ENCODE data around the gene C5orf58.

The C5orf58 gene

GRCh38 chr5:170232786-170233185 is at the start of gene C5orf58:
C5orf58 (plus strand) TSS chr5:170232985; CDS start chr5:170234977, 1,992 bp downstream.
- DNase-seq (ENCODE audit: low read depth), result no peak

GRCh38 chr5:170183816-170184687 is 48.7 kb upstream of the C5orf58 start:
- peak; percentile 11 for DNase-seq (ENCODE audit: low read depth)

- no peak for DNase-seq (ENCODE audit: low read depth)
Measured at GRCh38 chr5:170184737-170185136, 48.0 kb upstream of the C5orf58 start.

- DNase-seq (ENCODE audit: low read depth), result no peak
Measured at GRCh38 chr5:170186156-170186555, 46.6 kb upstream of the C5orf58 start.

GRCh38 chr5:170186856-170187255 is 45.9 kb upstream of the C5orf58 start:
- DNase-seq (ENCODE audit: low read depth), result no peak

- peak; percentile 4 for DNase-seq (ENCODE audit: low read depth)
Measured at GRCh38 chr5:170190436-170191134, 42.2 kb upstream of the C5orf58 start.

- no peak for DNase-seq (ENCODE audit: low read depth)
Measured at GRCh38 chr5:170192829-170193228, 40.0 kb upstream of the C5orf58 start.

- DNase-seq (ENCODE audit: low read depth), result no peak
Measured at GRCh38 chr5:170195961-170196360, 36.8 kb upstream of the C5orf58 start.

GRCh38 chr5:170200876-170201275 is 31.9 kb upstream of the C5orf58 start:
- DNase-seq (ENCODE audit: low read depth), result peak; percentile 7

GRCh38 chr5:170201311-170201710 is 31.5 kb upstream of the C5orf58 start:
- DNase-seq (ENCODE audit: low read depth), result no peak

- DNase-seq (ENCODE audit: low read depth), result no peak
Measured at GRCh38 chr5:170202117-170202516, 30.7 kb upstream of the C5orf58 start.

GRCh38 chr5:170204202-170204601 is 28.6 kb upstream of the C5orf58 start:
- no peak for DNase-seq (ENCODE audit: low read depth)

- no peak for DNase-seq (ENCODE audit: low read depth)
Measured at GRCh38 chr5:170206216-170206615, 26.6 kb upstream of the C5orf58 start.

- DNase-seq (ENCODE audit: low read depth), result no peak
Measured at GRCh38 chr5:170206958-170207357, 25.8 kb upstream of the C5orf58 start.

GRCh38 chr5:170211575-170212334 is 21.0 kb upstream of the C5orf58 start:
- no peak for DNase-seq (ENCODE audit: low read depth)

- DNase-seq (ENCODE audit: low read depth), result no peak
Measured at GRCh38 chr5:170216257-170216864, 16.4 kb upstream of the C5orf58 start.

GRCh38 chr5:170217831-170218230 is 15.0 kb upstream of the C5orf58 start:
- DNase-seq (ENCODE audit: low read depth), result no peak

GRCh38 chr5:170218726-170219125 is 14.1 kb upstream of the C5orf58 start:
- DNase-seq (ENCODE audit: low read depth), result no peak

- DNase-seq (ENCODE audit: low read depth), result no peak
Measured at GRCh38 chr5:170219615-170220014, 13.2 kb upstream of the C5orf58 start.

- no peak for DNase-seq (ENCODE audit: low read depth)
Measured at GRCh38 chr5:170220191-170220590, 12.6 kb upstream of the C5orf58 start.

- DNase-seq (ENCODE audit: low read depth), result no peak
Measured at GRCh38 chr5:170221327-170221741, 11.5 kb upstream of the C5orf58 start.

GRCh38 chr5:170223360-170223759 is 9.4 kb upstream of the C5orf58 start:
- DNase-seq (ENCODE audit: low read depth), result no peak
